ENCODE data around the gene NCS1.

The NCS1 gene

GRCh38 chr9:130213911-130214761, 41.9 kb downstream of the NCS1 start:
- DNase-seq (ENCODE audit: low read depth in 2 of 2): no peak

GRCh38 chr9:130214776-130215340, 42.7 kb downstream of the NCS1 start:
- DNase-seq (ENCODE audit: low read depth in 2 of 2): no peak

- DNase-seq (ENCODE audit: low read depth in 2 of 2): no peak
Observed at GRCh38 chr9:130215341-130216119, 43.3 kb downstream of the NCS1 start.

GRCh38 chr9:130217838-130218237, 45.6 kb downstream of the NCS1 start:
- no peak for DNase-seq (ENCODE audit: low read depth in 2 of 2)

- DNase-seq (ENCODE audit: low read depth in 2 of 2): no peak
Observed at GRCh38 chr9:130219661-130220096, 47.5 kb downstream of the NCS1 start.

- DNase-seq (ENCODE audit: low read depth in 2 of 2): no peak
Observed at GRCh38 chr9:130220352-130220751, 48.1 kb downstream of the NCS1 start.

GRCh38 chr9:130222833-130223232, 50.6 kb downstream of the NCS1 start:
- DNase-seq (ENCODE audit: low read depth in 2 of 2): no peak

- no peak for DNase-seq (ENCODE audit: low read depth in 2 of 2)
Observed at GRCh38 chr9:130225071-130225470, 52.9 kb downstream of the NCS1 start.

- no peak for DNase-seq (ENCODE audit: low read depth in 2 of 2)
Observed at GRCh38 chr9:130225586-130225985, 53.4 kb downstream of the NCS1 start.

GRCh38 chr9:130226112-130226511, 53.9 kb downstream of the NCS1 start:
- no peak for DNase-seq (ENCODE audit: low read depth in 2 of 2)

GRCh38 chr9:130227833-130228232, 55.6 kb downstream of the NCS1 start:
- no peak for DNase-seq (ENCODE audit: low read depth in 2 of 2)

GRCh38 chr9:130229759-130230158, 57.6 kb downstream of the NCS1 start:
- no peak for DNase-seq (ENCODE audit: low read depth in 2 of 2)

- no peak for DNase-seq (ENCODE audit: low read depth in 2 of 2)
Observed at GRCh38 chr9:130230631-130231030, 58.4 kb downstream of the NCS1 start.

- DNase-seq (ENCODE audit: low read depth in 2 of 2): no peak
Observed at GRCh38 chr9:130232899-130233586, 60.8 kb downstream of the NCS1 start.

GRCh38 chr9:130233587-130233945, 61.4 kb downstream of the NCS1 start:
- no peak for DNase-seq (ENCODE audit: low read depth in 2 of 2)

- DNase-seq (ENCODE audit: low read depth in 2 of 2): no peak
Observed at GRCh38 chr9:130234340-130235260, 62.4 kb downstream of the NCS1 start.

- DNase-seq (ENCODE audit: low read depth in 2 of 2): peak; percentile 25 to 57
Observed at GRCh38 chr9:130235558-130236435, 63.6 kb downstream of the NCS1 start.

GRCh38 chr9:130236436-130236985, 64.3 kb downstream of the NCS1 start:
- DNase-seq (ENCODE audit: low read depth in 2 of 2): no peak

GRCh38 chr9:130237076-130237475, 64.9 kb downstream of the NCS1 start:
- no peak for DNase-seq (ENCODE audit: low read depth in 2 of 2)

Data from stimulated activated CD4-positive, alpha-beta T cell treated with anti-CD3 and anti-CD28 coated beads, Interleukin-1b, Interleukin-23, amount 100 ng/mL, for 1 hour (primary cell).